NCI-H345 treated with DMSO at 0.1 percent for 48 hours (cell line): Measurements from ENCODE around the gene SPAG16.
"Not testable (repeated sequence)": the region's sequence is repeated elsewhere in the genome, so short reads cannot be mapped to it uniquely, and the experiment has no call there.

Experiments used
- DNase-seq: peaks from one replicate; lab custom pipeline; 2025; ENCODE audit not compliant: unreplicated experiment; lab: John Stamatoyannopoulos, UW

The SPAG16 gene

GRCh38 chr2:213691351-213691750 is 407.1 kb downstream of the SPAG16 start:
- no peak for DNase-seq

DNA sequence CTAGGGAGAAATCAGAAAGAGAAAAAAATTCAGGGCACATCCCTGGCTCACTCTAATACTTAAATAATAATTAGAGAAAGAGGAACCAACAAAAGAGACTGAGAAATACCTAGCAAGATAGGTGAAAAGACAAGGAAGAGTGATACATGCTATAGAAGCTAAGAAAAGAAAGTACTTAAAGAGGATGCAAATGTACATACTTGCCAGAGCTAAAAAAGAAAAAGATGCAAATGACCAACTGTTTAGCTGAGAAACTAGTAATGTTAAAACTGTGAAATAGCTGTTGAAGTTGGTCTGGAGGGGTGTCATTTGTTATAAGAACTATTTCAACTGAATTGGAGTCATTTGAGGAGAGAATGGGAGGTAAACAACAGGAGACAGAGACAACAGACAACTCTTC is 412.2 kb downstream of the SPAG16 start:
- no peak for DNase-seq

DNA sequence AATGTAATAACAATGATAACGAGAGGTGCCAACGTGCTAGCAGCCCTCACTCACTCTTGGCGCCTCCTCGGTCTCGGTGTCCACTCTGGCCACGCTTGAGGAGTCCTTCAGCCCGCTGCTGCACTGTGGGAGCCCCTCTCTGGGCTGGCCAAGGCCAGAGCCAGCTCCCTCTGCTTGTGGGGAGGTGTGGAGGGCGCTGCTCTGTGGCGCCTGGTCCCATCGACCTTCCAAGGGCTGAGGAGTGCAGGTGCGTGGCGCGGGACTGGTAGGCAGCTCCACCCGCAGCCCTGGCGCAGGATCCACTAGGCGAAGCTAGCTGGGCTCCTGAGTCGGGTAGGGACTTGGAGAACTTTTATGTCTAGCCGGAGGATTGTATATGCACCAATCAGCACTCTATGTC is 417.1 kb downstream of the SPAG16 start:
- not testable (repeated sequence) for DNase-seq

- DNase-seq, result no peak
Measured at GRCh38 chr2:213703406-213704098, 419.3 kb downstream of the SPAG16 start.

- no peak for DNase-seq
Measured at GRCh38 chr2:213710164-213710563, 425.9 kb downstream of the SPAG16 start.

GRCh38 chr2:213718411-213718810 is 434.1 kb downstream of the SPAG16 start:
- not testable (repeated sequence) for DNase-seq

GRCh38 chr2:213722565-213722964 is 438.3 kb downstream of the SPAG16 start:
- DNase-seq, result no peak

GRCh38 chr2:213723041-213723560 is 438.8 kb downstream of the SPAG16 start:
- DNase-seq, result no peak

GRCh38 chr2:213723707-213724106 is 439.4 kb downstream of the SPAG16 start:
- no peak for DNase-seq

- DNase-seq, result no peak
Measured at GRCh38 chr2:213726101-213726500, 441.8 kb downstream of the SPAG16 start.

DNA sequence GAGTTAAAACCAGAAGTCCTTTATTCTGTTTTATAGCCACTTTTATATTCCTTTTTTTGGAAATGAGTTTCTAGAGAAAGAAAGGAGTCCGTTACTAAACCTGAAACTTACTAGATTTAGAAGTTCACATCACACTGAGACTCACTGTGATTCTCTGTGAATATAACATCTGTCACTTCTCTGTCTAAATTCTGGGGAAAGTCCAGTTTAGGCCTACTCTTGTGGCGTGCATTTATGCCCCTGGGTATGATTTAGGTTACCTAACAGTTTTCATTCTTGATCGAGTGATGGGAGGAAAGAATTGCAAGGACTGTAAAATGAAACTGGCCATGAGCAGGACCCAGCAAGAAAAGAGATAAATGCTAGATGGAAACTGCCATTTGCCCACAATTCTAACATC is 449.6 kb downstream of the SPAG16 start:
- no peak for DNase-seq

DNA sequence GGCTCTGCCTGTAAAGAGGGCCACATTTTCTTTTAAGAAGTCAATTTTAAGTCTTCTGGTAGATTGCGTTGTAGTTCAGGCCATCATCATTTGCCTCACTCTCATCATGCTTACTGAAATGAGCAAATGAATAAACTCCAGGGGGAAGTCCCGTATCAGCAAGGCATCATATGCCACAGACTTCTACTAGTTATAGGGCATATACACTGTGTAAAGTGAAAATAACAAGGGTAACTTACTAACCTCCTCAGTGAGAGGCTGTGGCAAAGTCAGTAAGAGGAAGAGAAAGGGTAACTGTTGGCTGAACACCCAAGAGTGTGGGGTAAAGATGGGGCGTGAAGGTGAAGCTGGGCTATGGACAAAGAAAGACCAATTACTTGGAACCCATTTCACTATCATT is 456.2 kb downstream of the SPAG16 start:
- no peak for DNase-seq

DNA sequence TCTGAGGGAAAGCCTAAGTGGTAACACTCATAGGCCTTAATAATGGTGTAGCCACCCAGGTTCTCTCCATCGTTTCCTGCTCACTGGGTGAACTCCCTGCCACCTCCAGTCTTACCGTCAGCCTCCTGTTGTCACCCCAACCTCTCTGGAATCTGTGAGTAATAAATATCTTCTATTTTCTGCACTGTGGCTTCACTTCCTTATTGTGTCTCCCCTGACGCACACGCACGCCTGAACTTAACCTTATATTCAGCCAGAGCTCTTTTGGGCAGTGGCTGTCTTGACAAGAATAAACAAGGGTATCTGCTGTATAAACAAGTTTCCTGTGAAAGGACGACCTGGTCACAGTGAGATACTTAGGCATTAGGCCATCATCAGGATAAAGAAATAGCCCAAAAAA is 467.2 kb downstream of the SPAG16 start:
- no peak for DNase-seq

- no peak for DNase-seq
Measured at GRCh38 chr2:213752575-213752974, 468.3 kb downstream of the SPAG16 start.

DNA sequence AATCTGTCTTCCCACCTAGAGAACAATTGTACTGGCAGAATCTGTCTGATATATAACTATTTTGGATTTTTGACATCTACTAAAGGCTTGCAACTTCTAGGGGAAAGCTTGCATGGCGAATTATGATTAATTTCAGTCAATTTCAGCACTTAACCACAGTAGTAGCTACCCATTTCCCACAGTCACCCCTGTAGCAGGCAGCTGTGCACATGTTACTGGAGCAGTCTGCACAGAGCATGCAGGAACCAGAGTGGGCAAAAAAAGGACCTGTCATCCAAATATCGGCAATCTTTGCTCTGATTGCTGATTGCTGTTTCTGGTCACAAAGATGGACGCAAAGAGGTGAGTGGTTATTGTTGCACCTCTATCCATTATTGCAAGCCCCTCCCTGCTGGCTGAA is 473.3 kb downstream of the SPAG16 start:
- no peak for DNase-seq

DNA sequence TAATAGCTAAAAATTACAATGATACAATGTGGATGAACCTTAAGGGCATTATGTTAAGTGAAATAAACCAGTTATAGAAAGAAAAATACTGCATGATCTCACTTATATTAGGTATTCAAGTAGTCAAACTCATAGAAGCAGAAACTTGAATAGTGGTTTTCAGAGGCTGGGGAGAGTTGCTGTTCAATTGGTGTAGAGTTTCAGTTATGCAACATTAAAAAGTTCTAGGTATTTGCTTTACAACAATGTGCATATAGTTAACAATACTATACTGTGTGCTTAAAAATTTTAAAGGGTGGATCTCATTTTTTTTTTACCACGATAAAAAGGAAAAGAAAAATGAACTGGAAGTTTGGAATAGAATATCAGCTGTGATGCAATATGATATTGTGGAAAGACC is 479.1 kb downstream of the SPAG16 start:
- DNase-seq, result no peak

GRCh38 chr2:213763963-213764362 is 479.7 kb downstream of the SPAG16 start:
- no peak for DNase-seq

GRCh38 chr2:213764849-213765248 is 480.6 kb downstream of the SPAG16 start:
- no peak for DNase-seq

DNA sequence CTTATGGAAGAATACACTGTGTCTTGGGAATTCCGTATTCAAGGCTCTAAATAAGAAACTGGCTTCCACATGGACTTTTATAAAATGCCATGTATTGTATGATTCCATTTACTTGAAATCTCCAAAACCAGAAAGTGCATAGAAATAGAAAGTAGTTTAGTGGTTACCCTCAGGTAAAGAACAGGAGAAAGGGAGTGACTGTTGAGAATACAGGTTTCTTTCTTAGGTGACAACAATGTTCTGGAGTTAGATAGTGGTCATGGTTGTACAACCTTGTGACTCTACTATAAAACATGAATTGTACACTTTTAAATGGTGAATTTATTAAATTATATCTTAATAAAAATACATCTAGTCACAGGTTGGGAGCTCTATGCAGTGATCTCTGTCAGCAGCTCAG is 481.8 kb downstream of the SPAG16 start:
- no peak for DNase-seq

DNA sequence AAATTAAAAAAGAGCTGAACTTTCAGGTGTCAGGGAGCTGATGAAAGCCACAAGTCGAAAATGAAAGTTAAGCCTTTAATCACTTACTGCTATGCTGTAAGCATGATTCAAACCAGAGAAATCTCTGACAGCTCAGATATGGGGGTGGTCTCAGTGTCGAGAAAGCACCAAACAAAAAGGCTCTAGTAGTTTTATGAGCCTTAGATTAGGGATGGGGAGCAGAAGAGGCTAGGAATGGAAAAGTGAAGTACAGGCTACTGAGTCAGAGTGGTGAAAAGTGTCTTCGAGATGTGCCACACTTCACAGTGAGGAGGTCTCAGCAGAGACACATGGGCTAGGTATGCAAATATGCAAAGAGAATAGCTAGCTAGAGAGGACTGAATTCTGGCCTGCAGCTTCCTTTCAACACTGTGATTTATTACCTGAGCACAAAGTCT is 482.2 kb downstream of the SPAG16 start:
- DNase-seq, result no peak

GRCh38 chr2:213787869-213788268 is 503.6 kb downstream of the SPAG16 start:
- DNase-seq, result no peak

- no peak for DNase-seq
Measured at GRCh38 chr2:213789940-213790339, 505.7 kb downstream of the SPAG16 start.

DNA sequence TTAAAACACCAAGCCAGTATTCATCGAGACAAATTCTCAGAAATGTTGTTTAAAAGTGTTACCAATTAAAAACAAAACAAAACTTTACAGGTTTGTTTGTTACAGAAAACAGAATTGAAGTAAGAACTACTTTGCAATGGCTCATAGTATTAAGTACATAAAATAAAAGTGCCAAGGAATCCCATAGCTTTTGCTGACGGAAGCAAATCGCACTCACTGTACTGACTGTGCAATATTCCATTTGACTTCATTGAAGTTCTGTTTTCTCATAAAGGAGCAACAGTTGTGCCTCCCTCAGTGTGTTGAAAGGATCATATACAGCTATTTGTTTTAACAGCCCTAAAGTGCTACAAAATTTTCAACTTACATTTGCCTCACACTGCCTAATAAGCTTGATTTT is 507.8 kb downstream of the SPAG16 start:
- DNase-seq, result no peak
